ENCODE measurements around the gene NTM. TPM values are rescaled to one million over a fixed set of nuclear protein-coding genes. Genes with fewer than 3 reads are reported as not detected.
"Not testable (repeated sequence)": the region's sequence is repeated elsewhere in the genome, so short reads cannot be mapped to it uniquely, and the experiment has no call there.

NTM gene
- total RNA-seq, 4 donors from 2014 or later, result 1.4 to 2.8 (median 1.7) TPM

DNA sequence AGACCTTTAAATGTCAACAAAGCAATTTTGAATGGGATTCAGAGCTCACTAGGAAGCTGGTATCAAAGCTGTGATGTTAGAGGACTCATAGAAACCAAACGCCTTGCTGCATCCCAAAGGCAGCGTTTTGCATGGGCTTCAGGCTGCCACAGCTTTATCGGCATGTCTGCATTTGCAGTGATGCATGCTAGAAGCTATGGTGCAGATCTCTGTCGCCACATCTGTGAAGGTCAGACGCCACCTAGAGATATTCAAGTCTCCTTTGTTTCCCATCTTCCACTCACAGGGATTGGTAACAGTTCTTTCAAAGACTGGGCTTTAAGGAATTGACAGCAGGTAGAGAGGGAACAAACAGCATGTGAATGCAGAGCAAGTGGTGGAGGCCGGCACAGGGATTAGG is 47.8 kb downstream of the NTM start:
- no peaks in the 10 kb centered on the region for H3K27me3 ChIP-seq
- H3K4me1 ChIP-seq, result no peaks in the 10 kb centered on the region
- TF ChIP-seq, protein P1, sequence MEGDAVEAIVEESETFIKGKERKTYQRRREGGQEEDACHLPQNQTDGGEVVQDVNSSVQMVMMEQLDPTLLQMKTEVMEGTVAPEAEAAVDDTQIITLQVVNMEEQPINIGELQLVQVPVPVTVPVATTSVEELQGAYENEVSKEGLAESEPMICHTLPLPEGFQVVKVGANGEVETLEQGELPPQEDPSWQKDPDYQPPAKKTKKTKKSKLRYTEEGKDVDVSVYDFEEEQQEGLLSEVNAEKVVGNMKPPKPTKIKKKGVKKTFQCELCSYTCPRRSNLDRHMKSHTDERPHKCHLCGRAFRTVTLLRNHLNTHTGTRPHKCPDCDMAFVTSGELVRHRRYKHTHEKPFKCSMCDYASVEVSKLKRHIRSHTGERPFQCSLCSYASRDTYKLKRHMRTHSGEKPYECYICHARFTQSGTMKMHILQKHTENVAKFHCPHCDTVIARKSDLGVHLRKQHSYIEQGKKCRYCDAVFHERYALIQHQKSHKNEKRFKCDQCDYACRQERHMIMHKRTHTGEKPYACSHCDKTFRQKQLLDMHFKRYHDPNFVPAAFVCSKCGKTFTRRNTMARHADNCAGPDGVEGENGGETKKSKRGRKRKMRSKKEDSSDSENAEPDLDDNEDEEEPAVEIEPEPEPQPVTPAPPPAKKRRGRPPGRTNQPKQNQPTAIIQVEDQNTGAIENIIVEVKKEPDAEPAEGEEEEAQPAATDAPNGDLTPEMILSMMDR (IDR thresholded peaks at IDR 0.05), result no peak
- no peak for TF ChIP-seq POLR2A (IDR thresholded peaks at IDR 0.05)
- H3K36me3 ChIP-seq, result no peaks in the 10 kb centered on the region
- no peak for DNase-seq
- no peaks in the 10 kb centered on the region for H3K9me3 ChIP-seq
- no peak overlapping the region for H3K4me3 ChIP-seq
- H3K27ac ChIP-seq, result no peak overlapping the region

DNA sequence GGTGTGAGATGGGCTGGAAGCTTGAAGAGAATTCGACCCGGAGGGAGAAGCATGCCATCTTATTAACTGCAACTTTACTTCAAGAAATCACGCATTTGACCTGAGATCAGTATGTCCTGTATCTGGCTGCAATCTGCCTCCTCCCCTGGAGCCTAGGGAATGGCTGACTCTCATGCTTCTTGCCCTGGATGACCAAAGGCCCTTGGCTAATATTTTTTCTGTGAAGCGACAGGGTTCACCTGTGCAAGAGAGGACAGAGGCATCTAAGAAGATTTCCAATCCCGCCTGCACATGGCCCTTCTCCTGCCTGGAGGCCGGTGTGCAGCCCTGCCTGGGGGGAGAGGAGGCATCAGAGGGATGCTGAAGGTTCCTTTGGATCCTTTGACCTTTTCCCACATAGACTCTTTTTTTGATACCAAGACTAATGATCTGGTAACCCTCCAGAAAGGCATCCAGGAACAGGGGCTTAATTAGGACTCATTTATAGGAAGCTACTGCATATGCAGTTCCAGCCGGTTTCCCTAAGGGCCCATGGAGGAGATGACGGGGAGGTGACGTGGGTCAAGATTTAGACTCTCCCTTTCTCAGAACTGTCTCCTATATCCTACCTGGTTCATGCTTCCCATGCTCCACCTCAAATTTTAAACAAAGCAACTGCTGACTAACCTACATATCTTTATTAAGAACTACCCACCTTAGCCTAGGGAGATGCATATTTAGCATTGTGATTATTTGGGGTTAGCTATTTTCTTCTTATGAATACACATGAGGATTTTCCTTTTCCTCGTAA is 50.8 kb downstream of the NTM start:
- no peak for DNase-seq
- H3K36me3 ChIP-seq, result no peaks in the 10 kb centered on the region
- H3K27me3 ChIP-seq, result no peaks in the 10 kb centered on the region
- H3K9me3 ChIP-seq, result no peaks in the 10 kb centered on the region
- no peak overlapping the region for H3K27ac ChIP-seq
- no peaks in the 10 kb centered on the region for H3K4me1 ChIP-seq
- no peak for TF ChIP-seq POLR2A (IDR thresholded peaks at IDR 0.05)
- TF ChIP-seq, protein P1 (IDR thresholded peaks at IDR 0.05), result no peak
- no peak overlapping the region for H3K4me3 ChIP-seq

GRCh38 chr11:131422029-131422428 is 51.6 kb downstream of the NTM start:
- Histone ChIP-seq H3K27me3 (no peaks in the 10 kb centered on the region), H3K36me3 (no peaks in the 10 kb centered on the region), H3K27ac (no peak overlapping the region), H3K4me1 (no peaks in the 10 kb centered on the region), H3K4me3 (no peak overlapping the region), H3K9me3 (no peaks in the 10 kb centered on the region)
- TF ChIP-seq, protein P1 (IDR thresholded peaks at IDR 0.05), result no peak
- TF ChIP-seq POLR2A (IDR thresholded peaks at IDR 0.05), result no peak
- DNase-seq, result no peak

DNA sequence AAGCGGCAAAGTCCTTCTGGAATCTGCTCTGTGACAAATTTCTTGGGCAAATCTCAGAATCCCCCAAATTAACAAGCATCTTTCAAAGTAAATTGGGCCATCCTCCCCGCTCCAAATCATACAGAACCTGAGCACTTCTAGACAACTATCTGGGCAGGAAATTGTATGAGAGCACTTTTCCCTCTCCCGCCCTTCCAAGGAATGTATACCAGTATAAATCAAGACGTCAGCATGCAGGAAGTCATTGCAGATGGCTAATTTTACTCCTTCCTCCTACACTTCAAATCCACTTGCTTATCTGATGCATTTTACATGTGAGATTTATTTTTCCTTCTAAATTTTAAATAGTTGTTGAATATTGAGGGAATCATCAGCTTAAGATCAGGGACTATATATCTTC is 52.1 kb downstream of the NTM start:
- Histone ChIP-seq H3K27me3 (no peaks in the 10 kb centered on the region), H3K4me3 (no peak overlapping the region), H3K27ac (no peak overlapping the region), H3K4me1 (no peaks in the 10 kb centered on the region), H3K36me3 (no peaks in the 10 kb centered on the region), H3K9me3 (no peaks in the 10 kb centered on the region)
- DNase-seq, result no peak
- no peak for TF ChIP-seq POLR2A (IDR thresholded peaks at IDR 0.05)
- TF ChIP-seq, protein P1 (IDR thresholded peaks at IDR 0.05), result no peak

GRCh38 chr11:131423688-131424087 is 53.3 kb downstream of the NTM start:
- Histone ChIP-seq H3K27me3 (no peaks in the 10 kb centered on the region), H3K9me3 (no peaks in the 10 kb centered on the region), H3K36me3 (no peaks in the 10 kb centered on the region), H3K4me1 (no peaks in the 10 kb centered on the region), H3K27ac (no peak overlapping the region), H3K4me3 (no peak overlapping the region)
- DNase-seq, result no peak
- no peak for TF ChIP-seq POLR2A (IDR thresholded peaks at IDR 0.05)
- TF ChIP-seq, protein P1 (IDR thresholded peaks at IDR 0.05), result no peak

DNA sequence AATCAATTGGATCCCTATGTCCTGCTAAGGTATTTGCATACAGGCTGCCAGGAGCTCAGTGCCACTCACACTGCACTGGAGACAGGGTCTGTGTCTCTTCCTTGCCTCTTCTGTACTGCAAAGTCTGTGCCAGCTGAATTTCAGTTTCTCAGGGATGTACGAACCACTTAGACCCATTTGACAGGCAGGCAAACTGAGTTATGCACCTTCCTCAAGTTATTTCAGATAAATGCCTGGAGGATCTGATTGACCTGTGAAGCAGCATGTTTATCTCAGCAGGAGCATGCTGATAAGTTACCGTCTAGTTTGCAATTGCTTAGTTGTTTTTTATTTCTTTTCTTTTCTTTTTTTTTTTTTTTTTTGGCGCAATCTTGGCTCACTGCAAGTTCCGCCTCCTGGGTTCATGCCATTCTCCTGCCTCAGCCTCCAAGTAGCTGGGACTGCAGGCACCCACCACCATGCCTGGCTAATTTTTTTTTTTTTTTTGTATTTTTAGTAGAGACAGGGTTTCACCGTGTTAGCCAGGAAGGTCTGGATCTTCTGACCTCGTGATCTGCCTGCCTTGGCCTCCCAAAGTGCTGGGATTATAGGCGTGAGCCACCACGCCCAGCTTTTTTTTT is 54.0 kb downstream of the NTM start:
- not testable (repeated sequence) for H3K27ac ChIP-seq, H3K9me3 ChIP-seq, H3K4me3 ChIP-seq, H3K36me3 ChIP-seq, H3K4me1 ChIP-seq, DNase-seq, H3K27me3 ChIP-seq

Data from Peyer's patch (tissue), 4 donors.